ENCODE results near the gene NANS.

The NANS gene

GRCh38 chr9:98130576-98131228 is 74.2 kb downstream of the NANS start:
- DNase-seq (ENCODE audit: low spot score) = no peak
- no peak for FAIRE-seq

- DNase-seq (ENCODE audit: low spot score) (no peak), FAIRE-seq (no peak)
These were observed 75.6 kb downstream of the NANS start for GRCh38 chr9:98132158-98132557.

Data from RCC 7860 (cell line).